Activated CD4-positive, alpha-beta memory T cell treated with anti-CD3 and anti-CD28 coated beads for 36 hours (primary cell): Measurements from ENCODE around the gene ETV2. TPM values are rescaled to one million over a fixed set of nuclear protein-coding genes. Genes with fewer than 3 reads are reported as not detected.
A peak's percentile ranks its signal among the peaks of the same experiment; 100 is the strongest.
"Not testable (repeated sequence)": the region's sequence is repeated elsewhere in the genome, so short reads cannot be mapped to it uniquely, and the experiment has no call there.

Experiments used
- CTCF ChIA-PET: fragments of 350-600 bp; sonication (Branson Sonifier 250); formaldehyde crosslinking; loops from one replicate; lab custom pipeline; 2021; ENCODE audit warnings: antibody characterized with exemption, inconsistent platforms; lab: Charles Lee
- POLR2A ChIA-PET: fragments of 350-600 bp; sonication (Branson Sonifier 250); formaldehyde crosslinking; loops from one replicate; lab custom pipeline; 2021; ENCODE audit warnings: antibody characterized with exemption; lab: Charles Lee
- DNase-seq: peaks from one replicate; pipeline ENCODE4 v3.0.0-alpha.2; 2020
- H3K27ac Mint-ChIP-seq: one replicate; pipeline ENCODE4 v1.8.0; 2021; ENCODE audit warnings: mixed read lengths
- H3K27me3 Mint-ChIP-seq: one replicate; pipeline ENCODE4 v1.8.0; 2021; ENCODE audit warnings: mixed read lengths
- H3K36me3 Mint-ChIP-seq: one replicate; pipeline ENCODE4 v1.8.0; 2021; ENCODE audit warnings: mixed read lengths
- H3K4me1 Mint-ChIP-seq: one replicate; pipeline ENCODE4 v1.8.0; 2021; ENCODE audit warnings: low read depth, mixed read lengths
- H3K4me3 Mint-ChIP-seq: one replicate; pipeline ENCODE4 v1.8.0; 2021; ENCODE audit warnings: mild to moderate bottlenecking, mixed read lengths
- H3K9me3 Mint-ChIP-seq: one replicate; pipeline ENCODE4 v1.8.0; 2021; ENCODE audit warnings: mixed read lengths
- intact Hi-C: fragments of 100-400 bp; cut with micrococcal nuclease; formaldehyde crosslinking; loops from one replicate; pipeline ENCODE4 v1.15.1; 2023
- total RNA-seq, 2 experiments: library from RNA; stranded (reverse); gene quantifications; one replicate each; pipeline ENCODE4 v1.2.3, GENCODE V29; 2021

Gene ETV2, protein sequence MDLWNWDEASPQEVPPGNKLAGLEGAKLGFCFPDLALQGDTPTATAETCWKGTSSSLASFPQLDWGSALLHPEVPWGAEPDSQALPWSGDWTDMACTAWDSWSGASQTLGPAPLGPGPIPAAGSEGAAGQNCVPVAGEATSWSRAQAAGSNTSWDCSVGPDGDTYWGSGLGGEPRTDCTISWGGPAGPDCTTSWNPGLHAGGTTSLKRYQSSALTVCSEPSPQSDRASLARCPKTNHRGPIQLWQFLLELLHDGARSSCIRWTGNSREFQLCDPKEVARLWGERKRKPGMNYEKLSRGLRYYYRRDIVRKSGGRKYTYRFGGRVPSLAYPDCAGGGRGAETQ
- total RNA-seq = under 1 TPM; 0.70 to 0.83 TPM

GRCh38 chr19:35641515-35642151 is at the start of gene ETV2:
Gene ETV2 (plus strand): TSS chr19:35641745. CDS start chr19:35642461, 716 bp downstream.
- H3K4me1 Mint-ChIP-seq = peaks cover 30% of the 10 kb centered on the region
- no peaks in the 10 kb centered on the region for H3K9me3 Mint-ChIP-seq
- peak within 1 kb of the TSS; percentile 13 for H3K27ac Mint-ChIP-seq
- ChIA-PET POLR2A (interaction anchor here (0.9 to 1.1 kb wide), 2 partner anchors 10 to 29 kb away, joined by 3 read pairs; partner anchors contain the start of gene HAUS5), CTCF (no interaction called here)
- intact Hi-C loops = loop anchor here (10.0 kb wide), 2 partner anchors 103 to 493 kb away; partner anchors contain the start of genes IGFLR1, LIN37, PSENEN and U2AF1L4
- peaks cover 8% of the 10 kb centered on the region for H3K36me3 Mint-ChIP-seq
- peak; percentile 72 for DNase-seq
- H3K4me3 Mint-ChIP-seq = peak within 1 kb of the TSS; percentile 80
- no peaks in the 10 kb centered on the region for H3K27me3 Mint-ChIP-seq

GRCh38 chr19:35592226-35592625 is 49.3 kb upstream of the ETV2 start:
- DNase-seq = peak; percentile 30
- ChIA-PET POLR2A (interaction anchor here (0.6 kb wide), 1 partner anchor 21 kb away, joined by 3 read pairs; no protein-coding TSS in a partner anchor), CTCF (interaction anchor here (0.8 to 6.3 kb wide), 12 partner anchors 8 to 234 kb away, joined by 3 to 59 read pairs (median 4); partner anchors contain the start of genes ATP4A and FFAR3)
- Mint-ChIP-seq H3K4me1 (peaks cover 5% of the 10 kb centered on the region), H3K9me3 (no peaks in the 10 kb centered on the region), H3K27ac (no peak overlapping the region), H3K27me3 (peaks cover 3% of the 10 kb centered on the region), H3K36me3 (no peaks in the 10 kb centered on the region), H3K4me3 (no peak overlapping the region)
- intact Hi-C loops = loop anchor here (1.0 to 2.0 kb wide), 2 partner anchors 43 to 82 kb away; no protein-coding TSS in a partner anchor

- H3K27ac Mint-ChIP-seq, POLR2A ChIA-PET, intact Hi-C loops, DNase-seq, H3K27me3 Mint-ChIP-seq, H3K4me3 Mint-ChIP-seq, H3K9me3 Mint-ChIP-seq, H3K4me1 Mint-ChIP-seq, H3K36me3 Mint-ChIP-seq: not testable (repeated sequence)
- CTCF ChIA-PET = interaction anchor here (0.6 kb wide), 1 partner anchor 78 kb away, joined by 3 read pairs; no protein-coding TSS in a partner anchor
These were observed 46.5 kb upstream of the ETV2 start for GRCh38 chr19:35595026-35595425.

DNA sequence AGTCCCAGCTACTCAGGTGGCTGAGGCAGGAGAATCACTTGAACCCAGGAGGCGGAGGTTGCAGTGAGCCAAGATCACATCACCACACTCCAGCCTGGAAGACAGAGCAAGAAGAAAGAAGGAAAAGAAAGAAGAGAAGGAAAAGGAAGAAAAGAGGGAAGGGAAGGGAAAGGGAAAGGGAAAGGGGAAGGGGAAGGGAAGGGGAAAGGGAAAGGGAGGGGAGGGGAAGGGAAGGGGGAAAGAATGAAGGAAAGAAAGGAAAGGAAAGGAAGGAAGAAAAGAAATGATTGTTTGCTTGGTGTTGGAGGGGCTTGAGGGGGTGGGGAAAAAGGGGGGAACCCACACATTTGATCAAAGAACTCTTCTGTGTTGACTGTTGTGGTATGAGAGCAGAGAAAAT is 45.6 kb upstream of the ETV2 start:
- no peaks in the 10 kb centered on the region for H3K36me3 Mint-ChIP-seq
- ChIA-PET CTCF (no interaction called here), POLR2A (no interaction called here)
- H3K4me1 Mint-ChIP-seq = peaks cover 5% of the 10 kb centered on the region
- peaks cover 4% of the 10 kb centered on the region for H3K27me3 Mint-ChIP-seq
- no peaks in the 10 kb centered on the region for H3K9me3 Mint-ChIP-seq
- intact Hi-C loops = no loop called here
- no peak for DNase-seq
- no peak overlapping the region for H3K4me3 Mint-ChIP-seq
- no peak overlapping the region for H3K27ac Mint-ChIP-seq

DNA sequence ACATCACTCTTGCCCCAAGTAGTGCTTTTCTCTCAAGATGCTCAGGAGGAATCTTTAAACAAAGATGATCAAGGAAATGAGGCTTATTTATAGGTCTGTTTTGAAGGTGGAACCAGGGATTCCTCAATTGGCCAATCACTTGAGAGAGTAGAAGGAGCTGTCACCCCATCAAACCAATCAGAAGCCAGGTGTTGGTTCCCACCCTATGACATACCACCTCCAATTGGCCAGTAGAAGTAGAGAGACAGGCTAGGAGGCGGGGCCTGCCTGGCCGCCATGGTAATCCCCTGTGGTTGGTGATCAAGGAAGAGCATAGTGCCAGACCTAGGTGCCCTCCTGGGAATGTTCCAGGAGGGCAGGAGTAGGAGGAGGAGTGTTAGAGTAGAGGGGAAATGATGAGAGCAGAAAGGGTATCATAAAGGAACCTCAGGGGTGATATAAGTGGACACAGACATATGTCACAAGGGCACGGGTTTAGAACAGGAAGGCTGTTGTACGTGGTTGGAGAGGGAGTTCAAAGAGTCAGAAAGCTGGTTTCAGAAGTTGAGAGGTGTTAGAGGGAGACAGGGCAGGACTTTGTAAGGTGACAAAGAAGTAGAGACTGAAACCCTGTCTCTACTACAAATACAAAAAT is 45.1 kb upstream of the ETV2 start:
- no peaks in the 10 kb centered on the region for H3K9me3 Mint-ChIP-seq
- peaks cover 4% of the 10 kb centered on the region for H3K27me3 Mint-ChIP-seq
- ChIA-PET POLR2A (no interaction called here), CTCF (interaction anchor here (2.9 kb wide), 1 partner anchor 48 kb away, joined by 10 read pairs; no protein-coding TSS in a partner anchor)
- peaks cover 5% of the 10 kb centered on the region for H3K4me1 Mint-ChIP-seq
- H3K36me3 Mint-ChIP-seq = no peaks in the 10 kb centered on the region
- intact Hi-C loops = no loop called here
- no peak overlapping the region for H3K4me3 Mint-ChIP-seq
- no peak overlapping the region for H3K27ac Mint-ChIP-seq
- DNase-seq = peak; percentile 47

DNA sequence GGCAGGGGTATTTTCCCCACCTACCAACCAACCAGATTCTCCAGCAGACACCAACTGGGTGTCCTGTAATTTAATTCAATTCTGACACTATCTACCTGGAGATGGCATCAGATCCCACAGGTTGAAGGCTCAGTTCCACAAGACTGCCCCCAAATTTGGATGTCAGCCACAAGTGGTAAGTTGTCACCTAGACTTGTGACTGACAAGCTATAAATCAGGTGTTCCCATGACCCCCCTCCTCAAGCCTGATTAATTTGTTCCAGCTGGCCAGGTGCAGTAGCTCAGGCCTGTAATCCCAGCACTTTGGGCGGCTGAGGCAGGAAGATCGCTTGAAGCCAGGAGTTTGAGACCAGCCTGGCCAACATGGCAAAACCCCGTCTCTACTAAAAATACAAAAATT is 39.6 kb upstream of the ETV2 start:
- ChIA-PET CTCF (interaction anchor here (2.3 kb wide), 1 partner anchor 53 kb away, joined by 8 read pairs; no protein-coding TSS in a partner anchor), POLR2A (no interaction called here)
- intact Hi-C loops = no loop called here
- no peaks in the 10 kb centered on the region for H3K4me1 Mint-ChIP-seq
- no peaks in the 10 kb centered on the region for H3K36me3 Mint-ChIP-seq
- H3K27me3 Mint-ChIP-seq = peaks cover 1% of the 10 kb centered on the region
- DNase-seq = no peak
- no peak overlapping the region for H3K4me3 Mint-ChIP-seq
- peaks cover 2% of the 10 kb centered on the region for H3K9me3 Mint-ChIP-seq
- no peak overlapping the region for H3K27ac Mint-ChIP-seq

DNA sequence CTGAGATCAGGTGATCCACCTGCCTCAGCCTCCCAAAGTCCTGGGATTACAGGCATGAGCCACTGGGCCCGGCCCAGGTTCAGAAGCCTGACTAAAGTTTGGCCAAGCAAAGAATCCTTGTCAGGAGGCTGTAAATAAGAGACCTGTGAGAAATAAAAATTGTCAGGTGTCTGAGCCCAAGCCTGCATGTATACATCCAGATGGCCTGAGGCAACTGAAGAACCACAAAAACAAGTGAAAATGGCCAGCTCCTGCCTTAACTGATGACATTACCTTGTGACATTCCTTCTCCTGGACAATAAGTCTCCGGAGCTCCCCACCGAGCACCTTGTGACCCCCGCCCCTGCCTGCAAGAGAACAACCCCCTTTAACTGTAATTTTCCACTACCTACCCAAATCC is 37.1 kb upstream of the ETV2 start:
- H3K4me3 Mint-ChIP-seq, H3K36me3 Mint-ChIP-seq, POLR2A ChIA-PET, H3K27ac Mint-ChIP-seq, DNase-seq, CTCF ChIA-PET, H3K4me1 Mint-ChIP-seq, H3K27me3 Mint-ChIP-seq, intact Hi-C loops: not testable (repeated sequence)
- H3K9me3 Mint-ChIP-seq = peaks cover 18% of the 10 kb centered on the region

DNA sequence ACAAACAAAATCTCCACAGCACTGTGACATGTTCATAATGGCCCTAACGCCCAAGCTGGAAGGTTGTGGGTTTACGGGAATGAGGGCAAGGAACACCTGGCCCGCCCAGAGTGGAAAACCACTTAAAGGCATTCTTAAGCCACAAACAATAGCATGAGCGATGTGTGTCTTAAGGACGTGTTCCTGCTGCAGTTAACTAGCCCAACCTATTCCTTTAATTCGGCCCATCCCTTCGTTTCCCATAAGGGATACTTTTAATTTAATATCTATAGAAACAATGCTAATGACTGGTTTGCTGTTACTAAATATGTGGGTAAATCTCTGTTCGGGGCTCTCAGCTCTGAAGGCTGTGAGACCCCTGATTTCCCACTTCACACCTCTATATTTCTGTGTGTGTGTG is 34.4 kb upstream of the ETV2 start:
- not testable (repeated sequence) for H3K27ac Mint-ChIP-seq
- CTCF ChIA-PET = interaction anchor here (0.7 kb wide), 1 partner anchor 492 kb away, joined by 3 read pairs; no protein-coding TSS in a partner anchor

DNA sequence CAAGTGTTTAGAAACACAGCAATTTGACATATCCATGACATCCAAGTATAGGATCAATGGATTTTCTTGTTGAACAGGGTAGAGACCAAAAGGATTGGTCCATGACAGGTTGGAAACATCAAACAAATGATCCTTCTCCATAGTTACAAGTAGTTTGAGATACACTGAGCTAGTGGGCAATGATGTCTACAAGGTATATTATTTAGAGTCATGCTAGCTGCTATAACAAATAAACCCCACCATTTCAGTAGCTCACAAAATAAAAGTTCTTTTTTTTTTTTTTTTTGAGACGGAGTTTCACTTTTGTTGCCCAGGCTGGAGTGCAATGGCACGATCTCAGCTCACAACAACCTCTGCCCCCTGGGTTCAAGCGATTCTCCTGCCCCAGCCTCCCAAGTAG is 33.9 kb upstream of the ETV2 start:
- ChIA-PET POLR2A (no interaction called here), CTCF (interaction anchor here (0.7 kb wide), 2 partner anchors 58 to 493 kb away, joined by 3 read pairs; no protein-coding TSS in a partner anchor)
- peaks cover 8% of the 10 kb centered on the region for H3K36me3 Mint-ChIP-seq
- H3K9me3 Mint-ChIP-seq = peaks cover 18% of the 10 kb centered on the region
- no peak for DNase-seq
- H3K4me1 Mint-ChIP-seq = peaks cover 23% of the 10 kb centered on the region
- H3K4me3 Mint-ChIP-seq = no peak overlapping the region
- intact Hi-C loops = no loop called here
- no peak overlapping the region for H3K27ac Mint-ChIP-seq
- peaks cover 1% of the 10 kb centered on the region for H3K27me3 Mint-ChIP-seq

More for the DNA sequence above, 34.4 kb upstream of the ETV2 start:
- peaks cover 22% of the 10 kb centered on the region for H3K4me1 Mint-ChIP-seq
- intact Hi-C loops, H3K36me3 Mint-ChIP-seq, H3K27me3 Mint-ChIP-seq, H3K4me3 Mint-ChIP-seq, POLR2A ChIA-PET, DNase-seq: not testable (repeated sequence)
- H3K9me3 Mint-ChIP-seq = peaks cover 18% of the 10 kb centered on the region

DNA sequence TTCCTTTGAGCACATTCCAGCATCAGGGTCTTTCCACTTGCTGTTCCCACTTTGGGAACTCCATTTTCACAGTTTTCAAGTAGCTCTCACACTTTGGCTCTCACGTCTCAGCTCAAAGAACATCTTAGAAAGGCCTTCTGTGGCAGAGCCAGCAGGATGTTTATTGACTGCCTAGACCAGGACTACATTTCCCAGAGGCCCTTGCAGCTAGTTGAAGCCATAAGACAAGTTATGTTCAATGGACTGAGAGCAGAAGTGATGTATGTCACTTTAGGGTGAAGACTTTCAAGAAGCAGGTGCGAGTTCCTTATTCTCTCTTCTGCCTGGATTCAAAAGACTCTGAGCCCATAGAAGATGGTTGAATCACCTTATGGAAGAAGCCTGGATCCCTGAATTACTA is 33.3 kb upstream of the ETV2 start:
- intact Hi-C loops = no loop called here
- H3K4me1 Mint-ChIP-seq = peaks cover 25% of the 10 kb centered on the region
- DNase-seq = no peak
- ChIA-PET CTCF (interaction anchor here (0.7 kb wide), 1 partner anchor 59 kb away, joined by 3 read pairs; no protein-coding TSS in a partner anchor), POLR2A (no interaction called here)
- H3K27ac Mint-ChIP-seq = no peak overlapping the region
- H3K36me3 Mint-ChIP-seq = peaks cover 8% of the 10 kb centered on the region
- peaks cover 18% of the 10 kb centered on the region for H3K9me3 Mint-ChIP-seq
- H3K27me3 Mint-ChIP-seq = peaks cover 1% of the 10 kb centered on the region
- H3K4me3 Mint-ChIP-seq = no peak overlapping the region

GRCh38 chr19:35609851-35610353 is 31.6 kb upstream of the ETV2 start:
- H3K27ac Mint-ChIP-seq = peak overlapping the region; percentile 82
- H3K4me3 Mint-ChIP-seq = no peak overlapping the region
- H3K9me3 Mint-ChIP-seq = peaks cover 18% of the 10 kb centered on the region
- ChIA-PET CTCF (interaction anchor here (0.8 kb wide), 1 partner anchor 99 kb away, joined by 3 read pairs; no protein-coding TSS in a partner anchor), POLR2A (no interaction called here)
- peak; percentile 59 for DNase-seq
- H3K27me3 Mint-ChIP-seq = peaks cover 1% of the 10 kb centered on the region
- intact Hi-C loops = loop anchor here (5.0 kb wide), 1 partner anchor 63 kb away; the partner anchor contains the start of gene TMEM147
- H3K36me3 Mint-ChIP-seq = peaks cover 8% of the 10 kb centered on the region
- H3K4me1 Mint-ChIP-seq = peaks cover 31% of the 10 kb centered on the region
